Mucosa of stomach (tissue), 1 donor: ENCODE results near the gene RBMS1.

Experiments used
- H3K27me3 ChIP-seq: one replicate; pipeline ENCODE4 v1.7.0; 2013; ENCODE audit warnings: mild to moderate bottlenecking, low read length; ENCODE audit not compliant: control insufficient read depth, insufficient read depth
- H3K36me3 ChIP-seq: one replicate; pipeline ENCODE4 v1.7.0; 2013; ENCODE audit warnings: low read length; ENCODE audit not compliant: control insufficient read depth, insufficient read depth
- H3K4me1 ChIP-seq: one replicate; pipeline ENCODE4 v1.7.0; 2013; ENCODE audit warnings: mild to moderate bottlenecking, low read length; ENCODE audit not compliant: control insufficient read depth, insufficient read depth
- H3K4me3 ChIP-seq: one replicate; pipeline ENCODE4 v1.7.0; 2013; ENCODE audit warnings: low read length
- H3K9ac ChIP-seq: one replicate; pipeline ENCODE4 v1.7.0; 2013; ENCODE audit warnings: mild to moderate bottlenecking, low read length, moderate library complexity
- H3K9me3 ChIP-seq: one replicate; pipeline ENCODE4 v1.7.0; 2013; ENCODE audit warnings: mild to moderate bottlenecking, low read length, moderate library complexity; ENCODE audit not compliant: control insufficient read depth
- donor health status: Pancreatic carcinoma.

Gene RBMS1

DNA sequence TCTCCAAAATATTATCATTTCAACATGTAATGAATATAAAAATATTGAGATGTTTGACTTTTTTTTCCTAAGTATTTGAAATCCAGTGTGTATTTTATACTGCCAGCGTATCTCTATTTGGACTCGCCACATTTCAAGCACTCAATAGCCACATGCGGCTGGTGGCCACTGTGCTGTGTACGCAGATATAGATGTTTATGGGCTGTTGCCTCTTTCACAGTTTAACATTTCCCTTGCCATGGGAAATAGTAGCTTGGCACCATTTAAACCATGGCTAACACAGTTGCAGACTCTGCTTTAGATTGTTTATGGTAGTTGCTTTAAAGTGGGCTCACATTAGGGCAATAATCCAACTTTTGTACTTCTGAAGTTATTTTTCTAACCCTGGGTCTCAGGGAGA lies 157.0 kb downstream of the RBMS1 start:
- no peaks in the 10 kb centered on the region for H3K36me3 ChIP-seq
- no peak overlapping the region for H3K4me3 ChIP-seq
- no peaks in the 10 kb centered on the region for H3K9me3 ChIP-seq
- no peaks in the 10 kb centered on the region for H3K27me3 ChIP-seq
- H3K9ac ChIP-seq: no peak overlapping the region
- no peaks in the 10 kb centered on the region for H3K4me1 ChIP-seq

DNA sequence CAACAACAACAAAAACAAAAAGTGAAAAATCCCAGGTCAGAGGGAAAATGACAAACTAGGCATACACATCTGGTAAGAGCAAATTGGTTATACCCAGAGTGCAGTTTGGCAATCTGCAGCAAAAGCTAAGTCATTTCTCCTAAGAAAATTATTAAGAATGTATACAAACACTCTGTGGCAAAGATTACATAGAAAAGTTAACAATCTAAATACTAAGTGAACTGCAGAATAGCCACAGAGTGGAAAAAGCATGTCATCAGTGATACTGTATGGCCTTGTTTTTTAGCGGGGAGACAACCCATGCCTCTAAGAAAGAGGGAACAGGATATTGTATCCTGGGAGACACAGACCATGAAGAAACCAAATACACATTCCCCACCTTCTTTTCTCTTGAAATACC lies 157.5 kb downstream of the RBMS1 start:
- H3K9me3 ChIP-seq: no peaks in the 10 kb centered on the region
- H3K4me3 ChIP-seq: no peak overlapping the region
- H3K9ac ChIP-seq: no peak overlapping the region
- no peaks in the 10 kb centered on the region for H3K4me1 ChIP-seq
- no peaks in the 10 kb centered on the region for H3K36me3 ChIP-seq
- no peaks in the 10 kb centered on the region for H3K27me3 ChIP-seq

DNA sequence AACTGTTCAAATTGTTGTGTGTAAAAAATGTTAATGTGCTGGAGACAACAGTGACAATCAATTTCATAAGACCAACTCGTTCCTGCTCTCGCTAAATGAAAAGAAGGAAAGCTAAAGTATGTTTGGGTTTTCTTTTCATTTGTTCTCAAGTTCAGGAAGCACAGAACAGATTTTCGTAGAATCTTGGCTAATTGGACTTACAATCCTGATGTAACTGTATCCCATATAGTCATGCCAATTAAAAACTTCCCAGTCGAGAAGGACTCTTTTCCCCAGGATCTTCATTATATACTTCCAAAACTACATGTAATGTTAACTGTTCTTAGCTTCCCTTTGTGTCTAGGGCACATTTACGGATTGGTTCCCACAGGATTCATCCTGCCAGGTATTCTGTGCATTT lies 158.2 kb downstream of the RBMS1 start:
- no peaks in the 10 kb centered on the region for H3K36me3 ChIP-seq
- H3K9ac ChIP-seq: no peak overlapping the region
- no peak overlapping the region for H3K4me3 ChIP-seq
- H3K4me1 ChIP-seq: no peaks in the 10 kb centered on the region
- H3K9me3 ChIP-seq: no peaks in the 10 kb centered on the region
- no peaks in the 10 kb centered on the region for H3K27me3 ChIP-seq

DNA sequence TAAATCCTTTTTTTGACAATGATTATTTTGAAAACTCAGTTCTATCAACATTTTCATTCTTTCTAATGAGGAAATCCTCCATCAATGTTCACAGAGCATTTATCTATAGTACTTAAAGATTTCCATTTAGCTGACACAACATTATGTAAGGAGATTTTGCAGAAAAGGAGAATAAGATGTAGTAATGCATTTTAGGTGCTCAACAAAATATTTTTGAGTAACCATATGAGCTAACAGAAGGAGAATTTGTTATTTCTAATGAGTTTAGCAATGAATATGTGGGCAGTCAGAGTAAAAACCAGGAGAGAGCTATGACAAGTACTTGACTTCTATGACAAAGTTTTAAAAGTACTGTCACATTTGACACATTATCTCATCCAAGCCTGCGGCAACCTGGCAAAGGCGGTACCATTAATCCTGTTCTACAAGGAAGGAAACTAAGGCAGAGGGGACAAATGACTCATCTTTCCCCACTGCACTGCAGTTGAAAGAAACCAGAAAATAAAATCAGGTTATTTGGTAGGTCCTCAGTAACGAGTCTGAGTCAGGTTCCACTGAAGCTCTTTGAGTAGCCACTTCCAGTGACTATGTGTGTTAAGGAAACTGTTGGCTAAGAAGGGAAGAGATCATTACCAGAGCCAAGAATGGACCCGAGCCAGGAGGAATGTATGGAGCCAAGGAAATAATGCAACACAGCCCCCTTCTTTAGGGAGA lies 159.4 kb downstream of the RBMS1 start:
- Histone ChIP-seq H3K4me3 (no peak overlapping the region), H3K36me3 (no peaks in the 10 kb centered on the region), H3K27me3 (no peaks in the 10 kb centered on the region), H3K4me1 (peaks cover 2% of the 10 kb centered on the region), H3K9me3 (no peaks in the 10 kb centered on the region), H3K9ac (no peak overlapping the region)

DNA sequence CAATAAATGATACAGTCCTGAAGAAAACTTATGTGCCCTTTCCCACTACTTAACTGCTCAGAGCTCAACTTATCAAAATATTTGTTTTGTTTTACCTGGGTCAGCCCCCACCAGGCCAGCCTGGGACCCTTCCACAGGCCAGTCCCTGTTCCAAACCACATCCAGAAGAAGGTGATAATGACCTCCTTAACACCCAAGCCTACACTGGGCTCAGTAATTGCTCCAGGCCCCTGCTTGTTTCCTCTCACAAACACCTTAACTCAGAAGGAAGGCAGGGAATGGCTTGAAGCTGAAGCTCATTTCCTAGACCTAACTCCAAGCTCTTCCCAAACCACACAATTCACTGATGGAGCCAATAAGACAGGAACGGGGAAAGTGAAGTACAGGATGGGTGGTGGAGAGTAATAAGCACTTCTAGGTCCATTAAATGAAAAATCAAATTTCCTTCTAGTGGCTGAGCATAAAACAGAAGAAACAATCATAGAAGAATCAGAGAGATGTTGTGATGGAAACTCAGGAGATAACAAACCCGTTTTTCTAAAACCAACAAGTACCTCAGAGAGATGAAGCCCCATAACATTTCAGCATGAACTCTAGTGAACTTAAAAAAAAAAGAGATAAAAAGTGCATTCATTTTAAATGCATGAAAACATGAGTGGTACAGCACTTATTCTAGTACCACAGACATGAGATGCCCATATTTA lies 160.1 kb downstream of the RBMS1 start:
- Histone ChIP-seq H3K9ac (no peak overlapping the region), H3K27me3 (no peaks in the 10 kb centered on the region), H3K36me3 (no peaks in the 10 kb centered on the region), H3K4me3 (no peak overlapping the region), H3K4me1 (peaks cover 9% of the 10 kb centered on the region), H3K9me3 (no peaks in the 10 kb centered on the region)

DNA sequence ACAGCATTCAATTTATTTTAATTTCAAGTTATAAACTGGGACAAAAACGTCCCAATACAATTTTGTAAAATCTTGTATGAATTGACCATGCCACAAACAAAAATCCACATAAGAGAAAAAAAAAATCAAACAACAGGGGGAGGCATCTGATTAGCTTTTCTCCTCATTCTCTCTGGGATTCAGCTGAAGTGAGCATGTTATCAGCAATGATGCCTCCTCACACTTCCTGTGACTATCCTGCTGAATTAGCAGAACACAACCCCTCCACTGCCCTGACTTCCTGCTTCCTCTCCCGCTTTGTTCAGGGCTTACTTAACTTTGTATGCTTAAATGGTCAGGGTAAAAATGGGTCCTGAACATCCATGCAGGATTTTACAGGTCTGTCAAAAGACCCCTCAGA lies 161.3 kb downstream of the RBMS1 start:
- Histone ChIP-seq H3K9ac (no peak overlapping the region), H3K4me3 (no peak overlapping the region), H3K36me3 (no peaks in the 10 kb centered on the region), H3K9me3 (no peaks in the 10 kb centered on the region), H3K27me3 (no peaks in the 10 kb centered on the region), H3K4me1 (peaks cover 9% of the 10 kb centered on the region)

DNA sequence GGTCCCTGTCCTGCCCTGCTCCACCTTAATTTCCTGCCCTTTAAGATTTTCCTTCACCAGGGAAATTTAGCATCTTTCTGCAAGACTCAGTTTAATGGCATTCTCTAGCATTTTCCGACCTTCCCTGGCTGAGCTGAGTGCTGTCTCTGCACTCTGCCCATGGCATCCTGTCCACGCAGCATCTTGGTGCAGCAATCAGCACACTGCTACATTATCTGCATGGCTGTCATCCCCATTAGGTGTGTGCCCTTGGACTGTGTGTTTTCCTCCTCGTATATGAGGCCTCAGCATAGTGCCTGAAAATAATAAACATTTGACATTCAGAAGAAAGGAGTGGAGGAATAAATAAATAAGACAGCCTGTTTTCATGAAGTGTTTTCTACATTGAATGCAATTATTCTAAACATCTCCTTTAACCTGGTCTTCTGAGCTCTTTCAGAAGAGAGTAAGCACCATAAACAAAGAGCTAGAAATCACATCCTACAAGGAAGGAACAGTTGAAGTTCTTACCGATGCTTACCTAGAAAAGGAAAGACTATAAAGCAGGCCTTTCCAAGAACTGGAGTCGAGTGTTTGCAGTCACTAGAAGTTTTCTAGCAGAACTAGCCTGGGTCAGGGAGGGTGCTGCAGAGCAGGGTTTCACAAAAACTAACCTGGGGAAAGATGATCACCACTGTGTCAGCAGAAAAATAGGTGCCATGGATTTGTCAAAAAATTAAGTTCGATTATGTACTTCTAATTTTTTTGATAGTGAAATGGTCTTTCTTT lies 162.2 kb downstream of the RBMS1 start:
- Histone ChIP-seq H3K4me3 (no peak overlapping the region), H3K9me3 (no peaks in the 10 kb centered on the region), H3K27me3 (no peaks in the 10 kb centered on the region), H3K4me1 (peaks cover 9% of the 10 kb centered on the region), H3K9ac (no peak overlapping the region), H3K36me3 (no peaks in the 10 kb centered on the region)

DNA sequence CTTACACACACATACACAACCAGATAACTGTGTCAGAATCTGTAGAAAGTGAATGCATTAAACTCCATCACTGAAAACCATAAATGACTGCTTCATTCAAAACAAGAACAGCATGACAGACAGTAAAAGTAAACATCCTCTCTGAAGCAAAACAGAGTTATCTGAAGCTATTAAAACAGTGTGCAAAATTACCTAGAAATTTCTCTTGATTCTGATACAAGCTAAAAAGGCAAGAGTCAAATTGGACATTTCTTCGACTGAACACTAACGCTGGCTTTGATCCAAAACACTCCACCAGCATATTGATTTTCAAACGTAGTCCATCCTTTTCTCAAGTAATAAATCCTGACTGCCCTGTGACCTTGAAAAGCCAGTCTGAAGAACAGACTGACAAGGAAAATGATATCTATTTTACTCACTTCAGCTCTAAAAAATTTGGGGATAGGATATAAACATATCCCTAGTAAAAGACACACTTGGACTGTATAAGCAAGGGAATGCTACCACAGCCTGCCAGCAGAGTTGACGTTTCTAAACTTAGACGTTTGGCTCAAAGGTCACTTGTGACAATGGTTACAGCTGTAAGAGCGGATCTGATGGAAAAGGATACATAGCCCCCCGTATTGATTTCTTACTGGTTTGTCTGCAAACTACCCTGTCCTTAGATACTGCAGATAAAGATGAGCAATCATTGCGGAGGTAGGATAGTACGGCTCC lies 164.6 kb downstream of the RBMS1 start:
- H3K27me3 ChIP-seq: no peaks in the 10 kb centered on the region
- peaks cover 9% of the 10 kb centered on the region for H3K4me1 ChIP-seq
- no peak overlapping the region for H3K9ac ChIP-seq
- no peaks in the 10 kb centered on the region for H3K9me3 ChIP-seq
- H3K36me3 ChIP-seq: no peaks in the 10 kb centered on the region
- H3K4me3 ChIP-seq: no peak overlapping the region

DNA sequence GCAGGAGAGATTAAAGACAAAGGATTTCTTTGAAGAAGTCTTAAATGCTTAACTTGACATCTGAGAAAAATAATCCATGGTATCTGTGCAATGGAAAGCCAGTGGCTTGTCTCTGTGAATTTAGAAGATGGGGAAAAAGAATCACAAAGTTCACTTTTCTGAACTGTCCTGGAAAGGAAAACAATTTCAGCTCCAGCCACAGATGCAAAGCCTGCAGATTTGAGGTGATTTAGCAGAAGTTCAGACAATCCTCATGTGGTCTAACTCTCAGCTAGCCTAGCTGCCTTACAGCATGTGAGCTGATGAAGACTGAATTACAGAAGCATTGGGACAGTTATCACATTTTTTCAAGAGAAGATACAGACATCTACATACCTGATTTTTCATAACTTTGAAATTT lies 166.8 kb downstream of the RBMS1 start:
- H3K4me3 ChIP-seq: no peak overlapping the region
- no peaks in the 10 kb centered on the region for H3K27me3 ChIP-seq
- no peaks in the 10 kb centered on the region for H3K9me3 ChIP-seq
- no peaks in the 10 kb centered on the region for H3K36me3 ChIP-seq
- peaks cover 9% of the 10 kb centered on the region for H3K4me1 ChIP-seq
- H3K9ac ChIP-seq: no peak overlapping the region

DNA sequence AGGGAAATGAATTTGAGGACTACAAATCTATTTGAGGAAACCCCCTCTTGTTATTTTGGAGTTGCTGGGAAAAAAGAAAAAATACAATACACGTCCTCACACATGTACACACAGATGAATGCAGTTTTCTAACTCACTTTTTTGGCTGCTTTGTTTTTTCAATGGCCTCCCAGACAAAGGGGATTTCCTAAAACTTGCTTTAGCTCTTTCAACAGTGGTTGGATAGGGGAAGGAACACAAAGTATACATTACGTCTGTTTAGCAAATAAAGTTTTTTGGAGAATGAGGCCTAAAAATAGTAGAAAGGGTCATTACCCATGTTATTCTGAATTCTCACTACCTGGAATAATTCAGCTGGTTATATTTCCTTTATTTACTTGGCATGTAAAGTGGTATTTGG lies 168.2 kb downstream of the RBMS1 start:
- H3K27me3 ChIP-seq: no peaks in the 10 kb centered on the region
- no peak overlapping the region for H3K4me3 ChIP-seq
- peaks cover 18% of the 10 kb centered on the region for H3K4me1 ChIP-seq
- no peaks in the 10 kb centered on the region for H3K9me3 ChIP-seq
- no peaks in the 10 kb centered on the region for H3K36me3 ChIP-seq
- no peak overlapping the region for H3K9ac ChIP-seq

DNA sequence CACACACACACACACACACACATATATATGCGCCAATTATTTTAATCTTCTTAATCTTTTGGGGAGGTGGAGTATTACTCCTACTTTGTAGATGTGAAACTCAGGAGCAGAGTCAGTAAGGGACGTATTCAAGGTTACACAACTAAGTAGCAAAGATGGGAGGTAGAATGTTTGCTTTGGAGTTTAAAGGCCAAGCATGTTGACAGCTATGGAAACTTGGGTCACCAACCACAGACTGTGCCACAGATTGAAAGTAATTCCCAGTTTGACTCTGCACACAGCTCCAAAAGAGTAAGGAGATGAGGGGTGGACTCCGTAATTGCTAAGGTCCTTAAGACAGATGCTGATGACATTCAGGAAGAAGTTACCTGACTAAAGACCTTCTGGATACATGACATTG lies 168.7 kb downstream of the RBMS1 start:
- Histone ChIP-seq H3K9me3 (no peaks in the 10 kb centered on the region), H3K4me1 (peaks cover 19% of the 10 kb centered on the region), H3K9ac (no peak overlapping the region), H3K27me3 (no peaks in the 10 kb centered on the region), H3K36me3 (no peaks in the 10 kb centered on the region), H3K4me3 (no peak overlapping the region)
